Adipocyte (in vitro differentiated cells): ENCODE data around the gene FMN2.
A peak's percentile ranks its signal among the peaks of the same experiment; 100 is the strongest.

Experiments
- DNase-seq: peaks from one replicate; pipeline ENCODE4 v3.0.0-alpha.2; 2015; ENCODE audit warnings: low read depth
- H3K27me3 ChIP-seq: replicated peaks from 2 replicates; pipeline ENCODE4 v1.7.0; 2013; ENCODE audit warnings: mild to moderate bottlenecking, low read length, moderate library complexity; ENCODE audit not compliant: control insufficient read depth, insufficient read depth
- H3K36me3 ChIP-seq: 2 replicates; pipeline ENCODE4 v1.7.0; 2013; ENCODE audit warnings: low read length, mild to moderate bottlenecking, moderate library complexity; ENCODE audit not compliant: control insufficient read depth, insufficient read depth, severe bottlenecking
- H3K4me1 ChIP-seq: 2 replicates; pipeline ENCODE4 v1.7.0; 2013; ENCODE audit warnings: mild to moderate bottlenecking, low read length, moderate library complexity; ENCODE audit not compliant: control insufficient read depth, insufficient read depth
- H3K4me3 ChIP-seq: 2 replicates; pipeline ENCODE4 v1.7.0; 2013; ENCODE audit warnings: mild to moderate bottlenecking, low read length, moderate library complexity
- H3K9ac ChIP-seq: 2 replicates; pipeline ENCODE4 v1.7.0; 2013; ENCODE audit warnings: mild to moderate bottlenecking, low read length, moderate library complexity
- H3K9me3 ChIP-seq: 2 replicates; pipeline ENCODE4 v1.7.0; 2013; ENCODE audit warnings: mild to moderate bottlenecking, low read length, moderate library complexity; ENCODE audit not compliant: control insufficient read depth

Gene FMN2

DNA sequence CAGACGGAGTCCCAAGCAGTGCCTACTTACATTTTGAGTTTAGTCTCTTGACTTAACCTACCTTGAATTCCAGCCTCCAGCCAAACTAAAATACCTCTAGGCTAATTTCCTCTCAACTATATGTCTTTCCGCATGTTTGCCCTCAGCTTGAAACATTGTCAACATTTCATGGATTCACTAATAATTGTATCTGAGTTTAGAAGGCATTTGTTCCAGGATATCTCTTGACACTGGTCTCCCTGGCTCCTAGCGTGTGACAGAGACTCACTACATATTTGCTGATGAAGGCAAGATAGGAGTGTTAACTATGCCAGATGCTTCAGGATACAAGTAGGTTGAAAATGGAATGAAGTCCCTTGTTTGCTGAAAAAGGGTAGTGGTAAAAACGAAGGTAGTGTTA lies 384.1 kb downstream of the FMN2 start:
- no peak for DNase-seq
- H3K9ac ChIP-seq = no peak overlapping the region
- H3K4me3 ChIP-seq = no peak overlapping the region

DNA sequence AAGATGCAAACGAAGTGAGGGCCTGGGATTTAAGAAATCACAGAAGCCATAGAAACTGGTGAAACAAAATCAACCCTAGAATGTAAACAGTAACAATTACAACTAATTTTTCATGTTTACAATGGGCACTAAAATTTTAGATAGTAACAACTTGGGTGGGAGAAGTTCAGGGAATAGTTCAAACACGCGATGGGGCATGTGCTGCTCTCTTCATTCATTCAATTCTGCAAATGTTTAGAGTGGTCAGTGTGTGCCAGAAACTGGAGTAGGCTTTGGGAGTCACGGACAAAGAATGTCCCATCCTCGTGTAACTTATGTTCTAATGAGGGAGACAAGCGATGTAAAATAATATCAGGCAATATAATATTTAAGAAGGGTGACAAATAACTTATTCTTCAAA lies 386.9 kb downstream of the FMN2 start:
- DNase-seq = no peak
- no peaks in the 10 kb centered on the region for H3K27me3 ChIP-seq

More for the DNA sequence above, 384.1 kb downstream of the FMN2 start:
- Histone ChIP-seq H3K4me1 (peaks cover 17% of the 10 kb centered on the region), H3K27me3 (no peaks in the 10 kb centered on the region), H3K9me3 (no peaks in the 10 kb centered on the region), H3K36me3 (no peaks in the 10 kb centered on the region)

GRCh38 chr1:240484804-240485443 lies 393.2 kb downstream of the FMN2 start:
- H3K4me1 ChIP-seq = peaks cover 4% of the 10 kb centered on the region
- H3K36me3 ChIP-seq = no peaks in the 10 kb centered on the region
- H3K9ac ChIP-seq = no peak overlapping the region
- H3K27me3 ChIP-seq = no peaks in the 10 kb centered on the region
- DNase-seq = no peak
- no peaks in the 10 kb centered on the region for H3K9me3 ChIP-seq
- H3K4me3 ChIP-seq = no peak overlapping the region

More for the DNA sequence above, 386.9 kb downstream of the FMN2 start:
- no peaks in the 10 kb centered on the region for H3K36me3 ChIP-seq
- H3K9me3 ChIP-seq = no peaks in the 10 kb centered on the region
- H3K4me1 ChIP-seq = peaks cover 14% of the 10 kb centered on the region
- H3K4me3 ChIP-seq = no peak overlapping the region
- no peak overlapping the region for H3K9ac ChIP-seq

DNA sequence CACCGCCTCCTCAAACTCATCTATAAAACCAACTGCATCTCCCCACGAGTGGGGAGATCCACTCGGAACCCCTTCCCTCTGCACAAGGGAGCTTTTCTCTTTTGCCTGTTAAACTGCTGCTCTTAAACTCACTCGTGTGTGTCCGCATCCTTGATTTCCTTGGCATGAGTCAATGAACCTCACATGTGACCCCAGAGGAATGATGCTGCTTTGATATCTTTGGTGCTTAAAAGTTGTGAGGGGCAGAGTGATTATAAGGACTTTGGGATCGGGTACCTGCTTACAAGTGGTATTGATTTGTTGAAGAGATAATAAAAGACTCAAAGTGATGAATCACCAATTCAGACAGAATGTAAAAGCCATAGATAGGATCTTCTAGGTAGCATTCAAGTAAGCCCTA lies 394.9 kb downstream of the FMN2 start:
- Histone ChIP-seq H3K9me3 (no peaks in the 10 kb centered on the region), H3K4me3 (no peak overlapping the region), H3K36me3 (no peaks in the 10 kb centered on the region), H3K27me3 (no peaks in the 10 kb centered on the region), H3K9ac (no peak overlapping the region), H3K4me1 (peaks cover 4% of the 10 kb centered on the region)
- no peak for DNase-seq

DNA sequence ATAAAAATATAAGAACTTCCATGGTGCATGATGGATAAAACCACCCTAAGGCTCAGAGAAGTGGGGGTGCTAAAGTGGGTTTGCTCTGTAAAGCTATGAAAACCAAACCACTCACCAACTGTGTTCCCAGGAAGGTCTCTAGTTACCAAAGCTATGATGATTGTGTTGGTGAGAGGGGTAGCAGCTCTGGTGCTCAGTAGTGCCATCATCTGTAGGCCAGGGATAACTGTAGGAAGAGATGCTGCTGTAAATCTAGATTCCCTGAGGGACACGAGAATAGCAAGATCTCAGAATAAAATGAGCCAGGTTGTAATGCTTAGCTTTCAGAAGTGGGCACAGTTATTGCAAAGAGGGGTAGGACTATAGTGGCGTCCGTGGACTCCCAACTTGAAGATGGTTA lies 395.8 kb downstream of the FMN2 start:
- Histone ChIP-seq H3K9me3 (no peaks in the 10 kb centered on the region), H3K27me3 (no peaks in the 10 kb centered on the region), H3K4me1 (peaks cover 2% of the 10 kb centered on the region), H3K4me3 (no peak overlapping the region), H3K9ac (no peak overlapping the region), H3K36me3 (no peaks in the 10 kb centered on the region)
- DNase-seq = no peak

GRCh38 chr1:240491156-240491555 lies 399.5 kb downstream of the FMN2 start:
- H3K4me1 ChIP-seq = no peaks in the 10 kb centered on the region
- no peak overlapping the region for H3K4me3 ChIP-seq
- no peaks in the 10 kb centered on the region for H3K9me3 ChIP-seq
- H3K9ac ChIP-seq = no peak overlapping the region
- DNase-seq = peak; percentile 39
- H3K36me3 ChIP-seq = no peaks in the 10 kb centered on the region
- H3K27me3 ChIP-seq = no peaks in the 10 kb centered on the region

- H3K36me3 ChIP-seq = no peaks in the 10 kb centered on the region
- no peaks in the 10 kb centered on the region for H3K9me3 ChIP-seq
- no peaks in the 10 kb centered on the region for H3K4me1 ChIP-seq
- no peak overlapping the region for H3K9ac ChIP-seq
- H3K27me3 ChIP-seq = no peaks in the 10 kb centered on the region
- H3K4me3 ChIP-seq = no peak overlapping the region
- no peak for DNase-seq
These were observed 400.1 kb downstream of the FMN2 start for GRCh38 chr1:240491796-240492195.

- Histone ChIP-seq H3K9ac (peak overlapping the region; percentile 21), H3K4me1 (no peaks in the 10 kb centered on the region), H3K36me3 (no peaks in the 10 kb centered on the region), H3K4me3 (peak overlapping the region; percentile 68), H3K27me3 (no peaks in the 10 kb centered on the region), H3K9me3 (no peaks in the 10 kb centered on the region)
- DNase-seq = no peak
These were observed 401.3 kb downstream of the FMN2 start for GRCh38 chr1:240492832-240493440.

- Histone ChIP-seq H3K4me3 (no peak overlapping the region), H3K9ac (no peak overlapping the region), H3K27me3 (no peaks in the 10 kb centered on the region), H3K9me3 (no peaks in the 10 kb centered on the region), H3K4me1 (peaks cover 8% of the 10 kb centered on the region), H3K36me3 (no peaks in the 10 kb centered on the region)
- no peak for DNase-seq
These were observed 403.9 kb downstream of the FMN2 start for GRCh38 chr1:240495601-240496000.

DNA sequence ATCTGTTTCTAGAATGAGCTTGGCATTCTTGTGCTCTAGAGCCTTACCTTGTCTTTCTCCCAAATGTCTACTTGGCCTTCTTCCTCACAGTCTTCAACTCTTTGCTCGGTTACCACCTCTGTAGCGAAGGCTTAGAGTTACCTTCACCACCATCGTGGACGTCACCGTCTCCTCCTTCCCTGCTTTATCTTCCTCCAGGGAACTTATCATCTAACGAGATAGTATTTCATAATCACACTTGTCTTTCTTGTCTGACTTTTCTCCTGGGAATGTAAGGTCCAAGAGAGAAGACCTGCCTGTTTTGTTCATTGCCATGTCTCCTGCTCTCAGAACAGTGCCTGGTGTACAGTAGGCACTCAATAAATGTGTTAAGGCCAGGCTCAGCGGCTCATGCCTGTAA lies 404.7 kb downstream of the FMN2 start:
- Histone ChIP-seq H3K9ac (no peak overlapping the region), H3K36me3 (no peaks in the 10 kb centered on the region), H3K4me1 (peaks cover 15% of the 10 kb centered on the region), H3K9me3 (no peaks in the 10 kb centered on the region), H3K27me3 (no peaks in the 10 kb centered on the region), H3K4me3 (no peak overlapping the region)
- no peak for DNase-seq

DNA sequence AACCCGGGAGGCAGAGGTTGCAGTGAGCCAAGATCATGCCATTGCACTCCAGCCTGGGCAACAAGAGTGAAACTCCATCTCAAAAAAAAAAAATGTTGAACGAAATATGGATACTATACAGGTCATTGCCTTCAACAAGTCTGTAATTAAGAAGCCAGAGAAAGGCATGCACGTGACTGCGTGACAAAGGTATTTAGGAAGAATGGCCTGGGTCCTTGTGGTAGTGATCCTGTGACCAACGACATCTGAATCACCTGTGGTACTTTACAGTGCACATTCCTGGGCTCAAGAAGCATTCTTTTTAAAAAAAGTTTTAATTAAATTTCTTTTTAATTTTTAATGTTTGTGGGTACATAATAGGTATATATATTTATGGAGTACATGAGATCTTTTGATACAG lies 405.3 kb downstream of the FMN2 start:
- Histone ChIP-seq H3K4me1 (peaks cover 15% of the 10 kb centered on the region), H3K9ac (no peak overlapping the region), H3K9me3 (no peaks in the 10 kb centered on the region), H3K27me3 (no peaks in the 10 kb centered on the region), H3K4me3 (no peak overlapping the region), H3K36me3 (no peaks in the 10 kb centered on the region)
- no peak for DNase-seq

DNA sequence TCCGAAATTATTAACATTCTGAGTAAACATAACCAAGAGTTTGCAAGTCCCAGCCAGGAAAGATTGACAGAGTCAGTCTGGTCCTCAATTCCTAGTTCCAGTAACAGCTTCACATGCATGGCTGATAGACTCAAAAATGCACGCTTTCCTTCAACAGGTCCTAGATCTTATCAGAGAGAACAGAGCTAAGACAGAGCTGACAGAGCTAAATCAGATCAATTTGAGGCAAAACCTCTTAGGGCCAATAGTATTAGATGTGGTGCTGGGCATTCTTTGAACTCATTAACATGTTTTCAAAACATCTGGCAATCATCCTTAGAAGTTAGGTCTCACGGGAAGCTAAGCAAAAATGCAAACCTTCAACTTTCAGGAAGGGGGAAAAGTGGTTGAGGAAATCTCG lies 406.2 kb downstream of the FMN2 start:
- Histone ChIP-seq H3K27me3 (no peaks in the 10 kb centered on the region), H3K4me1 (peaks cover 15% of the 10 kb centered on the region), H3K9ac (no peak overlapping the region), H3K9me3 (no peaks in the 10 kb centered on the region), H3K4me3 (no peak overlapping the region), H3K36me3 (no peaks in the 10 kb centered on the region)
- DNase-seq = no peak
